GM18870 (cell line): ENCODE measurements around the gene C2orf15.
A peak's percentile ranks its signal among the peaks of the same experiment; 100 is the strongest.
"Not testable (repeated sequence)": the region's sequence is repeated elsewhere in the genome, so short reads cannot be mapped to it uniquely, and the experiment has no call there.

Experiments
- ATAC-seq: cut with Tn5 transposase; IDR thresholded peaks from one replicate; pipeline ENCODE4 v1.9.1; 2021; ENCODE audit warnings: moderate library complexity; ENCODE audit not compliant: unreplicated experiment

Gene C2orf15

DNA sequence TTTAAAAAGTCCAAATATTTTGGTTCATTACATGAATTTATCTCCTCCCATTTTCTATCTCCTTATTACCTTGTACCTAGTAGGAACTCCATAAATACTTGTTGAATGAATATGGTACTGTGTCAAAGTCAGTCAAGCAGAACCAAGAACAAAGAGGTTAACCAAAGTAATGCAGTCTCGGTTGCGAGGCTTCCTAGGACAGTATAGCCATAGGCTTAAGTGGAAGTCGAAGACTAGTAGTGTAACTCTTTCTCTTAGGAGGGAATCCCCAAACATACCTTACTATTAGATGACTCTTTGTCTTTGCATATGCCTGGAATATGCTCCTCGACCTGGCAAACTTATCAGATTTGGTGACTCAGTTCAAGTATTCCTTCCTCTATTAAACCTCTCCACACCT is 18.1 kb downstream of the C2orf15 start:
- no peak for ATAC-seq

DNA sequence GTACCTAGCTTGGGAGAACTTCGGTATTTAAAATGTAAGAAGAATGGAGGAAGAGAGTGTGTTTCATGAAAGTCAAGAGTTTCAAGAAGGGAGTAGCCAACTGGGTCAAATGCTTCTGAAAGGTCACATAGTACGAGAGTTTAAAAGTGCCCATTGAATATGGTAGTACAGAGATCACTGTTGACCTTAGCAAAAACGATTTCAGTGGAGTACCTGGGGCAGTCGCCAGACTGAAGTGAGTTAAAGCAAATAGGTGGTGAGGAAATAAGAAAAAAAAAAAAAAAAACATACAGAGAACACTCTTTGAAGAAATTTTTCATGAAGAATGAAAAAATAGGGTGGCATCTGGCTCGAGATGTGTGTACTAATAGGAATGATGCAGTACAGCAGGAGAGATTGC is 24.7 kb downstream of the C2orf15 start:
- ATAC-seq, result no peak

DNA sequence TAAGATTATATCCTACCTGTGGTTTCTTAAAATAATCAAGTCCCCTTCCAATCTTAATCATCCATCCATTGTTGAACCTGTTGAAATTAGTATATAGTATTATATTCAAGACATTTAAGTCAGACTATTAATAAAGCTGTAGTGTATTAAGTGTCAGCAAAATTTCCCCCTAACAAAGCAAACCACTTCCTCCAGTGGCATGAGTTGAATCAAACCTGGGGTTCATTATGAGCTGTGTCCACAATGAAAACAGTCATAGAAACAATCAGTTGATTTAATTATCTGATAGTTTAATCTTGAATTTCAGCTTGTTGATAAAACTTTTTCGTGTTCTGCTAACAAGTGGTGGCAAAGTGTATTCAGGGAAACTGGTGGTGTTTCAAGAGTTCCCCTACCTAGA is 28.0 kb downstream of the C2orf15 start:
- ATAC-seq, result no peak

DNA sequence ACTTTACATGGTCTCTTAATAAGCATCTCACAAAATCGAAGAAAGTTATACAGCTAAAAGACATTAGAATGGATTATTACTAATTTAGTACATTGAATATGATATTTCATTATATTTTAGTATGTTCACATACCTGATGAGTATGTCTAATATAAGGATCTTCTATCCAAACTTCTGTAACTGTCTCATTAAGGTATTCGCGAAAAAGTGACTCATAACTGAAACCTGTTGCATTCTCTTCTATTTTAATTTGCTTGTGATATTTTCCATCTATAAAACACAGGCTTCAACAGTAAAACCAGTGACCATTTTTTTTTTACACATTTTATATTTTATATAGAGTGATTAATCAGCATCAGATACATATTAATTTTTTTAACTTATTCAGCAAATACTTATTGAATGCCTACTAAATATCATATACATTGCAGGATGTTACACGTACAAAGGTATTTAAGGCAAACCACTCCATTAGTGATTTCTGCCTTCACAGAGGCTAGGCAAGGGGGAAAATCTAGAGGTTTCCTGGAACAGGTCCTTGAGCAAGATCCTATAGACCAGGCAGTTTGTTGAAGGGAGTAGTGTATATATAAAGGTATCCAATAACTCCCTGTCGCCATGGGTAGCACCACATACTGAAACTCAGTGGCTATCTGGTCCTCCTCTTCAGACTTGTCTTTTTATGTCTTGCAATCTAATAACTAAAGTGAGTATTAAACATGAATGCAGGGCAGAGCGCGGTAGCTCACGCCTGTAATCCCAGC is 30.1 kb downstream of the C2orf15 start:
- no peak for ATAC-seq

DNA sequence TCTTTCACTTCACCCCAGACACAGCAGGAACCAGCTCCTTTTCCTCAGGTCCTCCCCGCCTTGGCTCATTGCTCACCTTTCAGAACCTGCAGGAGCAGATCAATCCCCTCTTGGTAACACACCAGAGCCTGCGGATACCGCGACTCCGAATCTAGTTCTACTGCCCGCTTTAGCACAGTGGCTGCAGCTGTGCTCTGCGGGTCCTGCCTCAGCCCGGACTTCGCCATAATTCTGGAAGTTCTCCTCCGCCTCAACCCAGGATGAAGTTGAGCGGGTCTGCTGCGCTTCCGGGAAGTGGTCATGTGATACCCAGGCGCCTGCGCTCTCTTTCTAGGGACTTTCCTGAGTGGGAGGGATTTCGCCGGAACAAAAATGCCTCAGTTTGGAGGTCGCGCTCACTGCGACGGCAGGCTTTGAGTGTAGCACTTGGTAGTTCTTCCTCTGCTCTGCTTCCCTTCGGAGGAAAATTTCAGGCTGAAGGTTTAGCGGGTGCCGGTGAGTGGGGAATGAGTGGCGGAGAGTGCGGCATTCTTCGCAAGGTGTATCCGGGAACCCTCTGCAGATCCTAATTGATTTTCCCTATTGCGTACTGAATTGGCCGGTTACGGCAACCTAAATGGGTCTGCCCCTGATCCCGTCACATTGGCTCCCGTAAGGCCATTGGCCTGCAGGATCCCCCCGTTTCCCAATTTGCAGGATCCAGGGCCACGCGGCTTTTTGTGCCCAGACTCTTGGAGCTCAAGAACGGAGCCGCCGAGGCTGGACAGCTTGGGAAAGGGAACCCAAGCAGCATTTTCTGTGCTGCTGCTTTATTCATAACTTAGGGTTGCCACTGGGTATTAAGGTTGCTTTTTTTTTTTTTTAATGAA is 39.5 kb downstream of the C2orf15 start, which contains the start of the genes MITD1 and MRPL30:
Gene MITD1, minus strand, starts transcription at position 304 of the 869 bp plus-strand sequence. Its CDS starts 77 bp downstream, at position 227.
Gene MRPL30, plus strand, starts transcription at position 430 of the 869 bp plus-strand sequence. CDS start 5,020 bp downstream, outside the sequence.
- ATAC-seq, result peak; percentile 89

DNA sequence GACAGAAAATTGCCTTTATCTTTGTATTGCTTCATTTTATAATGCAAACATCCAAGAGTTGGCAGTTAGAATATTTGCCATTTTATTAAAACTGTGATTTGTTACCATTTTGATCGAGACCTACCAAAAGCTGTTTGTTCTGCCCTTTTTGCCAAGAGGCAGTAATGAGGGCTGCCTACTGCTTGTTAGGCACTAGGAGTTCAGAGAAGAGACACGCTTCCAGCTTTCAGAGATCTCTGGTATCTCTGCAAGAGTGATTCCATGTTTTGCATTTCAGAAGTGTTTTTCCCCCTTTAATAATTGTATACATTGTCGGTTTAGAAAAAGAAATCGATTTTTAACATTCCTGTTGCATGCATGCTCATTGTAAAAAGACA is 40.1 kb downstream of the C2orf15 start:
- ATAC-seq, result no peak

DNA sequence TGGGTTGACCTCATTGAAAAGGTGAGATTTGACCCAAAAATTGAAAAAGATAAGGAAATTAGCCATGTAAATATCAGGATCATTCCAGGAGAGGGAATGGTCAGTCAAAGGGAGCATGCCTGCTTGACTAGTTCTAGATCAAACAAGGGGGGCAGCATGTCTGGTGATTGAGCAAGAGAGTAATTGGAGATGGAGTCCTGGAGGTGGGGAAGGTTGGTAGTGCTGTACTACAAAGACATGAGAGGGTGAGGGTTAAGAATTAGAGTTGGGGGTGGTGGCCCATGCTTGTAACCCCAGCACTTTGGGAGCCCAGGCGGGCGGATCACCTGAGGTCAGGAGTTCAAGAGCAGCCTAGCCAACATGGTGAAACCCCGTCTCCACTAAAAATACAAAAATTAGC is 41.5 kb downstream of the C2orf15 start:
- ATAC-seq, result no peak

DNA sequence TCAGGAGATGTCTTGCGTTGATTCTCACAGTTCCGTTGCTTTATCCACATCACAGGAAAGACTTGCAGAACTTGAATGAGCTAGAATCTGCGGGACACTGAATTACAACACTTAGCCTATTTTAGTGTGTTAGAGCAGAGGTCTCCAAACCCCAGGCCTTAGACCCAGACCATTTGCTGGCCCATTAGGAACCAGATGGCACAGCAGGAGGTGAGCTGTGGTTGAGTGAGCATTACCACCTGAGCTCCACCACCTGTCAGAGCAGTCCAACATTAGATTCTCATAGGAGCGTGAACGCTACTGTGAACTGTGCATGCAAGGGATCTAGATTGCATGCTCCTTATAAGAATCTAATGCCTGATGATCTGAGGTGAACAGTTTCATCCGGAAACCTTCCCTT is 43.3 kb downstream of the C2orf15 start:
- no peak for ATAC-seq

DNA sequence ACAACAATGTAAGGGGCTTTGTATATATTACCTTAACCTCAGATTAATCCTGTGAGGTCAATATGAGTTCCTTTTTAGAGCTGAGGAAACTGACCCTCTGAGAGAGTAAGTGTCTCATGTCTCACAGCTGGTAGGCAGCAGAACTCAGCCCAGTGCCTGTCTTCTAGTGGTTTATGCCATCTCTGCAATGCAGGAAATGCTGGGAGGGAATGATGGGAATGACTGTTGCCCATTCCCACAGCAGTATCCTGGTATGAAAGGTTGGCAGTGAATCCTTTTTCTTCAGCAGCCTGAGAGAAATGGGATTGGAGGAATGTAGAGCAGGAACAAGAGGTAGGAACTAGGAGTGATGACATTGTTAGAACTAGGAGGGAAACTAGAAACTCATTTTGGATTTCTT is 45.5 kb downstream of the C2orf15 start:
- ATAC-seq, result no peak

DNA sequence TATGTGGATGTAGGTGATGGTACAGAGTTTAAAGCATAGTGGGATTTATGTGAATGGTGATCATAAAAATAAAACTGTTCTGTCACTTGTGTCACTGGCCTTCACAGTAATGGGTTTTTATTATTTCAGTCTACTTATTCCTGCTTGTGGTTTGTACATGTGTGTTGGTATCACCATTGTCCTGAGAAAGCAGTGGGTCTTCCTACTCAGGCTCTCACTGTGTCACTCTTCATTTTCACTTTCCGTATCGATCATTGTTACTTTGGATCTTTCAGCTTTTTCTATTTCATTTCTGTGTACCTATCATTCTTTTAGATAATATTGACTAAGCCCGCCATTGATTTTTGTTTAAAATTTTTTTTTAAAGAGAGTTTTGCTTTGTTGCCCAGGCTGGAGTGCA is 46.9 kb downstream of the C2orf15 start:
- ATAC-seq, result no peak

DNA sequence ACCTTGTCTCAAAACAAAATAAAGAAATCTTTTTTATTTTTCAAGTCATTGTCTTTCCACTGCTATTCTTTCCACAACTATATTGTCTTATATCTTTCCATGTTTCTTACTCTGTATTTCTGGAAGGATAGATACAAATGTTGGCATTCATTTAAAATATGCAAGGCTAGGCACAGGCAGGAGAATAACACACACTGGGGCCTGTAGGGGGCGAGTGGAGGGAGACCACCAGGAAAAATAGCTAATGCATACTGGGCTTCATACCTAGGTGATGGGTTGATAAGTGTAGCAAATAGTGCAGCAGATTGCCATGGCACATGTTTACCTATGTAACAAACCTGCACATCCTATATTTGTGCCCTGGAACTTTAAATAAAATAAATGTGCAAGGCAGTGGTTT is 49.0 kb downstream of the C2orf15 start:
- no peak for ATAC-seq

DNA sequence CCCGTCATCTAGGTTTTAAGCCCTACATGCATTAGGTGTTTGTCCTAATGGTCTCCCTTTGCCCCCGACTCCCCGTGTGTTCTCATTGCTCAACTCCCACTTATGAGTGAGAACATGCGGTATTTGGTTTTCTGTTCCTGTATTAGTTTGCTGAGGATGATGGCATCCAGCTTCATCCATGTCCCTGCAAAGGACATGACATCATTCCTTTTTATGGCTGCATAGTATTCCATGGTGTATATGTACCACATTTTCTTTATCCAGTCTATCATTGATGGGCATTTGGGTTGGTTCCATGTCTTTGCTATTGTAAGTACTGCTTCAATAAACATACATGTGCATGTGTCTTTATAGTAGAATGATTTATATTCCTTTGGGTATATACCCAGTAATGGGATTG is 50.9 kb downstream of the C2orf15 start:
- ATAC-seq, result not testable (repeated sequence)

DNA sequence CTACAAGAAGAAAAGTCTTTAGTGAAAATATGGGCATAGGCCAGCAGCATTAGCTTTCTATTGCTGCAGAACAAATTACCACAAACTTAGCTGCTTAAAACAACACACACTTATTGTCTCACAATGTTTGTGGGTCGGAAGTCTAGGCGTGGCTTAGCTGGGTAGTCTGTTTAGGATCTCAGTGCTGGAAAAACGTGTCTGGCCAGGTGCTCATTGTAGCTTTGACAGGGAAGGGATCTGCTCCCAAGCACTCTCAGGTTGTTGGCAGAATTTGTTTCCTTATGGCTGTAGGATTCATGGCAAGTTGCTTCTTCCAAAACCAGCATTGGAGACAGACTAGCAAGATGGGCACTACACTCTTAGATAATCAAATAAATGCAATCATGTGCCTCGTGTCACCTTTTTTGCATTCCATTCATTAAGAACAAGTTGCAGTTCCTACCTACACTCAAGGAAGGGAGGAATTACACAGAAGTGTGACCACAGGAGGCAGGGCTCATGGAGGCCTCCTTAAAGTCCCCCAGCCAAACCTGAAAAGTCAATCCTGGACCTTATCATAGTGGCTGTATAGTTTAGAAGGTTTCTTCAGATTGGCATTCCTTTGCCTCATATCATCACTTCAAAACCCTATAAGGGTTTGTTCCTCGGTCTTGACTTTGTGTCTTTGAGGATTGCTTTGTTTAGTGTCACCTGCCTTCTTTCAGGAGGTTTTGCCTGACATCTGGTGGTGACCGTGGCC is 56.8 kb downstream of the C2orf15 start:
- ATAC-seq, result no peak

DNA sequence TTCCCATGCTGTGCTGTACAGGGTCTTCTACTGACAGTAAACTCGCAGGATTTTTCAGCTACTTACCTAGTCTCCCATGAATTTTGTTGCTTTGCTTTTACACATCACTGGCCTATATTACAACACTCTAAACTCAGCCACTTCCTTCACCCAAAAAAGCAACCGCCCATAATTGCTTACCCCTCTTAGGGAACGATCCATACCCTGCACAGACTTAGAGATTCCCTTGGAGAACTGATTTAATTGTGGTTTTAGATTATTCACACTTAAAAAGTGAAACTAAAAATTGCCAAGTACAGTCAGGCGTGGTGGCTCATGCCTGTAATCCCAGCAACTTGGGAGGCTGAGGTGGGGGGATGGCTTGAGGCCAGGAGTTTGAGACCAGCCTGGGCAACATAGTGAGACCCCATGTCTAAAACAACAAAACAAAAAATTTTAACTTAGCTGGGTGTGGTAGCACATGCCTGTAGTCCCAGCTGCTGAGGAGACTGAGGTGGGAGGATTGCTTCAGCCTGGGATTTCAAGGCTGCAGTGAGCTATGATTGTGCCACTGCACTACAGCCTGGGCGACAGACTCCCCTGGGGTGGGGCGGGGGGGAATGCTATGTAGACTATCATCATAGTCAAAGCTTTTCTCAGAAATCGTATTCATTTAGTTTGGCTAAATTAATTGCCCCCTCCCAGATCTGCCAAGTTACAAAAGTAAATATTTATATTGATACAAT is 58.7 kb downstream of the C2orf15 start:
- ATAC-seq, result no peak
